Effector memory CD8-positive, alpha-beta T cell (primary cell): ENCODE data around the gene CASKIN2.

Source experiments
- ATAC-seq: fragments of 150-1000 bp; cut with Tn5 transposase; replicated peaks from 2 replicates; pipeline ENCODE4 v1.10.0; 2021; ENCODE audit warnings: mild to moderate bottlenecking, moderate library complexity
- DNase-seq, 3 experiments: peaks; one replicate each; pipeline ENCODE4 v3.0.0; 2021
- H3K27ac Mint-ChIP-seq, 2 donors: one replicate each; pipeline ENCODE4 v1.8.0; 2022; ENCODE audit warnings: mild to moderate bottlenecking in 2 of 2, mixed read lengths in 2 of 2, moderate library complexity in 2 of 2
- H3K27me3 Mint-ChIP-seq, 2 donors: one replicate each; pipeline ENCODE4 v1.8.0; 2022; ENCODE audit warnings: mixed read lengths in 2 of 2
- H3K36me3 Mint-ChIP-seq: one replicate; pipeline ENCODE4 v1.8.0; 2022; ENCODE audit warnings: mild to moderate bottlenecking, moderate library complexity, mixed read lengths; ENCODE audit not compliant: insufficient read depth
- H3K4me1 Mint-ChIP-seq, 2 donors: one replicate each; pipeline ENCODE4 v1.8.0; 2022; ENCODE audit warnings: low read depth in 2 of 2, mixed read lengths in 2 of 2
- H3K4me3 Mint-ChIP-seq, 2 donors: one replicate each; pipeline ENCODE4 v1.8.0; 2022; ENCODE audit warnings: mild to moderate bottlenecking in 2 of 2, mixed read lengths in 2 of 2, moderate library complexity in 2 of 2
- H3K9me3 Mint-ChIP-seq, 2 donors: one replicate each; pipeline ENCODE4 v1.8.0; 2022; ENCODE audit warnings: mixed read lengths in 2 of 2

The CASKIN2 gene

GRCh38 chr17:75511610-75512575 is 3.4 kb downstream of the CASKIN2 start:
- no peaks in the 10 kb centered on the region for H3K27me3 Mint-ChIP-seq

GRCh38 chr17:75511270-75511609 is 4.1 kb downstream of the CASKIN2 start:
- H3K4me3 Mint-ChIP-seq = no peak overlapping the region
- no peaks in the 10 kb centered on the region for H3K9me3 Mint-ChIP-seq
- ATAC-seq (no peak), DNase-seq (no peak)
- peaks cover 8% of the 10 kb centered on the region for H3K36me3 Mint-ChIP-seq
- H3K4me1 Mint-ChIP-seq = peaks cover 0 to 2% of the 10 kb centered on the region in 2 donors
- H3K27me3 Mint-ChIP-seq = no peaks in the 10 kb centered on the region
- peak overlapping the region in 1 of 2 donors; percentile 38 for H3K27ac Mint-ChIP-seq

More at GRCh38 chr17:75511610-75512575, 3.4 kb downstream of the CASKIN2 start:
- DNase-seq (no peak), ATAC-seq (no peak)
- Mint-ChIP-seq H3K4me1 (peaks cover 0 to 2% of the 10 kb centered on the region in 2 donors), H3K36me3 (peaks cover 10% of the 10 kb centered on the region), H3K9me3 (no peaks in the 10 kb centered on the region), H3K4me3 (no peak overlapping the region), H3K27ac (peak overlapping the region in 1 of 2 donors; percentile 20)

GRCh38 chr17:75509528-75510258 is 5.6 kb downstream of the CASKIN2 start:
- H3K36me3 Mint-ChIP-seq = peaks cover 3% of the 10 kb centered on the region
- ATAC-seq (no peak), DNase-seq (no peak)
- no peak overlapping the region for H3K4me3 Mint-ChIP-seq
- peaks cover 0 to 2% of the 10 kb centered on the region in 2 donors for H3K4me1 Mint-ChIP-seq
- no peak overlapping the region for H3K27ac Mint-ChIP-seq
- H3K9me3 Mint-ChIP-seq = no peaks in the 10 kb centered on the region
- H3K27me3 Mint-ChIP-seq = no peaks in the 10 kb centered on the region

GRCh38 chr17:75508931-75509361 is 6.4 kb downstream of the CASKIN2 start:
- DNase-seq (no peak), ATAC-seq (no peak)
- H3K36me3 Mint-ChIP-seq = peaks cover 3% of the 10 kb centered on the region
- H3K4me1 Mint-ChIP-seq = peaks cover 3 to 5% of the 10 kb centered on the region in 2 donors
- H3K27ac Mint-ChIP-seq = no peak overlapping the region
- no peak overlapping the region for H3K4me3 Mint-ChIP-seq
- no peaks in the 10 kb centered on the region for H3K9me3 Mint-ChIP-seq
- H3K27me3 Mint-ChIP-seq = no peaks in the 10 kb centered on the region

GRCh38 chr17:75507733-75508719 is 7.3 kb downstream of the CASKIN2 start:
- no peak for DNase-seq
- Mint-ChIP-seq H3K36me3 (peaks cover 3% of the 10 kb centered on the region), H3K4me3 (no peak overlapping the region), H3K4me1 (peaks cover 3 to 5% of the 10 kb centered on the region in 2 donors), H3K27me3 (no peaks in the 10 kb centered on the region), H3K9me3 (no peaks in the 10 kb centered on the region), H3K27ac (no peak overlapping the region)
- no peak for ATAC-seq

- no peak overlapping the region for H3K4me3 Mint-ChIP-seq
- no peaks in the 10 kb centered on the region for H3K27me3 Mint-ChIP-seq
- H3K36me3 Mint-ChIP-seq = peaks cover 2% of the 10 kb centered on the region
- ATAC-seq = no peak
- no peak overlapping the region for H3K27ac Mint-ChIP-seq
- H3K4me1 Mint-ChIP-seq = peaks cover 3 to 5% of the 10 kb centered on the region in 2 donors
- no peaks in the 10 kb centered on the region for H3K9me3 Mint-ChIP-seq
- DNase-seq = no peak
These were observed 8.4 kb downstream of the CASKIN2 start for GRCh38 chr17:75506888-75507287.

- ATAC-seq (no peak), DNase-seq (no peak)
- no peaks in the 10 kb centered on the region for H3K9me3 Mint-ChIP-seq
- H3K4me3 Mint-ChIP-seq = no peak overlapping the region
- H3K27me3 Mint-ChIP-seq = no peaks in the 10 kb centered on the region
- no peaks in the 10 kb centered on the region for H3K36me3 Mint-ChIP-seq
- peaks cover 3 to 5% of the 10 kb centered on the region in 2 donors for H3K4me1 Mint-ChIP-seq
- no peak overlapping the region for H3K27ac Mint-ChIP-seq
These were observed 9.2 kb downstream of the CASKIN2 start for GRCh38 chr17:75506134-75506533.

GRCh38 chr17:75505640-75506039 is 9.7 kb downstream of the CASKIN2 start:
- Mint-ChIP-seq H3K4me1 (peaks cover 3 to 5% of the 10 kb centered on the region in 2 donors), H3K4me3 (no peak overlapping the region), H3K36me3 (no peaks in the 10 kb centered on the region), H3K27me3 (no peaks in the 10 kb centered on the region), H3K27ac (no peak overlapping the region), H3K9me3 (no peaks in the 10 kb centered on the region)
- ATAC-seq (no peak), DNase-seq (no peak)

- Mint-ChIP-seq H3K4me3 (no peak overlapping the region), H3K36me3 (no peaks in the 10 kb centered on the region), H3K4me1 (peaks cover 3 to 5% of the 10 kb centered on the region in 2 donors), H3K27me3 (no peaks in the 10 kb centered on the region), H3K27ac (no peak overlapping the region), H3K9me3 (no peaks in the 10 kb centered on the region)
- DNase-seq (no peak), ATAC-seq (no peak)
These were observed 10.3 kb downstream of the CASKIN2 start for GRCh38 chr17:75505152-75505409.

GRCh38 chr17:75504347-75505151 is 10.8 kb downstream of the CASKIN2 start:
- Mint-ChIP-seq H3K4me1 (peaks cover 3 to 5% of the 10 kb centered on the region in 2 donors), H3K4me3 (peak overlapping the region; percentile 49 to 55), H3K36me3 (no peaks in the 10 kb centered on the region), H3K9me3 (no peaks in the 10 kb centered on the region), H3K27ac (no peak overlapping the region), H3K27me3 (no peaks in the 10 kb centered on the region)
- peak; percentile 61 for ATAC-seq
- DNase-seq = peak; percentile 24 to 45 (median 39)

- Mint-ChIP-seq H3K36me3 (no peaks in the 10 kb centered on the region), H3K9me3 (no peaks in the 10 kb centered on the region), H3K4me1 (peaks cover 3 to 5% of the 10 kb centered on the region in 2 donors), H3K27ac (no peak overlapping the region), H3K4me3 (peak overlapping the region; percentile 49 to 55), H3K27me3 (no peaks in the 10 kb centered on the region)
- DNase-seq (peak in 2 of 3 experiments; percentile 23 to 32), ATAC-seq (peak; percentile 92)
These were observed 11.4 kb downstream of the CASKIN2 start for GRCh38 chr17:75503976-75504346.

- H3K9me3 Mint-ChIP-seq = no peaks in the 10 kb centered on the region
- H3K27ac Mint-ChIP-seq = no peak overlapping the region
- H3K27me3 Mint-ChIP-seq = no peaks in the 10 kb centered on the region
These were observed 11.9 kb downstream of the CASKIN2 start for GRCh38 chr17:75503337-75503950.

More at GRCh38 chr17:75503337-75503950, 11.9 kb downstream of the CASKIN2 start:
- Mint-ChIP-seq H3K4me3 (no peak overlapping the region), H3K36me3 (no peaks in the 10 kb centered on the region), H3K4me1 (peaks cover 3 to 5% of the 10 kb centered on the region in 2 donors)
- ATAC-seq (peak; percentile 2), DNase-seq (no peak)
